Heart right ventricle (tissue), 16 donors: ENCODE measurements around the gene P4HA3. TPM values are rescaled to one million over a fixed set of nuclear protein-coding genes. Genes with fewer than 3 reads are reported as not detected.

Experiments used
- ATAC-seq, 8 donors: fragments of 200-7000 bp; cut with Tn5 transposase; one replicate each; pipeline ENCODE4 v1.9.1; 2020; ENCODE audit warnings: mild to moderate bottlenecking in 8 of 8, moderate library complexity in 8 of 8, moderate number of reproducible peaks in 1 of 8
- DNase-seq, 2 donors: peaks; one replicate each; pipeline ENCODE4 v3.0.0-alpha.2; 2020
- H3K27ac ChIP-seq, 10 donors: fragments of 200-600 bp; sonication (generic) in 2 of 10; one replicate each; pipeline versions ENCODE4 v1.5.0 to v1.8.0; 2020 to 2022; ENCODE audit warnings: mild to moderate bottlenecking in 3 of 10
- H3K27me3 ChIP-seq, 7 donors: fragments of 200-600 bp; one replicate each; pipeline ENCODE4 v1.8.0; 2021 to 2022; ENCODE audit warnings: mild to moderate bottlenecking in 2 of 7
- H3K36me3 ChIP-seq, 9 donors: fragments of 200-600 bp; sonication (generic) in 1 of 9; one replicate each; pipeline versions ENCODE4 v1.5.0 to v1.8.0; 2020 to 2022; ENCODE audit warnings: mild to moderate bottlenecking in 2 of 9
- H3K4me1 ChIP-seq, 9 donors: fragments of 200-600 bp; sonication (generic) in 1 of 9; one replicate each; pipeline versions ENCODE4 v1.5.0 to v1.8.0; 2020 to 2022; ENCODE audit warnings: mild to moderate bottlenecking in 4 of 9
- H3K4me3 ChIP-seq, 10 donors: fragments of 200-600 bp; sonication (generic) in 2 of 10; one replicate each; pipeline versions ENCODE4 v1.5.0 to v1.8.0; 2020 to 2022; ENCODE audit warnings: mild to moderate bottlenecking in 7 of 10, moderate library complexity in 2 of 10
- H3K9me3 ChIP-seq, 11 donors: fragments of 200-600 bp in 10 of 11; sonication (generic) in 2 of 11; one replicate each; pipeline versions ENCODE4 v1.5.0 to v1.8.0; 2013 to 2022; ENCODE audit warnings: mild to moderate bottlenecking in 2 of 11, control low read depth in 1 of 11, moderate library complexity in 1 of 11
- CTCF ChIP-seq, 9 donors: fragments of 200-600 bp; sonication (generic) in 2 of 9; IDR thresholded peaks; one replicate each; pipeline versions ENCODE4 v1.5.0 to v1.8.0; 2021 to 2022; ENCODE audit warnings: antibody characterized with exemption in 9 of 9, mild to moderate bottlenecking in 5 of 9, moderate library complexity in 1 of 9
- WGBS, 2 donors: extraction: QIAGEN DNeasy Blood & Tissue Kit; methylation state at CpG; one replicate each; pipeline ENCODE4 v1.1.7; 2013; ENCODE audit warnings: inconsistent platforms in 1 of 2; 5-methylcytosine and 5-hydroxymethylcytosine counted together
- intact Hi-C, 10 donors: fragments of 100-400 bp; cut with DNase I; formaldehyde crosslinking; loops; one replicate each; pipeline versions ENCODE4 v1.11.1 to v1.14.2; 2022
- polyA plus RNA-seq, 2 donors: library from polyadenylated mRNA; stranded (reverse); fragments of 200-250 nt; gene quantifications; one replicate each; pipeline ENCODE4 v1.2.3, GENCODE V29; 2013
- total RNA-seq, 10 donors: library from RNA; stranded (reverse); fragmentation: NEBNext Ultra II Directional in 3 of 10; extraction: Animal tissue kit (Norgen Biotek cat#: 25700) in 3 of 10; gene quantifications; one replicate each; pipeline versions ENCODE4 v1.2.1 to v1.2.4, GENCODE V29; 2021 to 2023
- donor health status: Arrhythmogenic right ventricular cardiomyopathy.
- donor health status: ischemic (EF 13 %, LVEDD 7.1; RV severe dilation, severe dysfunction).
- donor health status: healthy with polysubstance abuse.
- donor health status: DM: no; HTN: yes; CAD: no.
- donor health status: DM: no; HTN: no; CAD: no.
- donor health status: ischemic (EF 25% LVEDD 6.9; RV normal size, moderate dysfunction).
- donor health status: ischemic (EF 25% LVEDD 5.7; RV mildly dilated, moderate dysfunction).
- donor health status: healthy.
- donor health status: DM: yes; HTN: yes; CAD: no.
- donor health status: Ischemic cardiomyopathy.
- donor health status: ischemic (EF 35%, LVEDD 5.7; RV mildly dilated, moderate dysfunction).
- donor health status: nonischemic (EF 11% LVEDD 7.7; RV severe dilation, severe dysfunction).
- donor health status: DM: yes; HTN: yes; CAD: no.
- donor health status: PGD.
- donor health status: ischemic (EF 29% LVEDD 5.4; RV normal size, mild dysfunction).
- donor health status: nonischemic (EF 23%, LVEDD 6.1; RV moderate dilation, normal function).

P4HA3 gene
- total and polyA plus RNA-seq, 12 donors: 0.13 to 0.76 (median 0.30) TPM; not detected in 6

- ATAC-seq: no peak
- WGBS, 2 donors: 87 to 90% methylated on average over 2 of the region's 2 CpGs
- TF ChIP-seq CTCF (IDR thresholded peaks at IDR 0.05): no peak
Observed at GRCh38 chr11:74278103-74278502, 33.3 kb downstream of the P4HA3 start.

GRCh38 chr11:74276581-74276980 lies 34.9 kb downstream of the P4HA3 start:
- no peak for ATAC-seq
- no peak for DNase-seq
- 94 to 96% methylated on average over 2 of the region's 2 CpGs for WGBS, 2 donors

More at GRCh38 chr11:74278103-74278502, 33.3 kb downstream of the P4HA3 start:
- peaks cover 0 to 12% (median 0%) of the 10 kb centered on the region in 9 donors for H3K4me1 ChIP-seq
- H3K36me3 ChIP-seq: no peaks in the 10 kb centered on the region
- intact Hi-C loops: no loop called here
- H3K27ac ChIP-seq: peak overlapping the region in 1 of 10 donors; percentile 49
- no peaks in the 10 kb centered on the region for H3K27me3 ChIP-seq
- DNase-seq: no peak
- H3K9me3 ChIP-seq: no peaks in the 10 kb centered on the region
- H3K4me3 ChIP-seq: no peak overlapping the region

GRCh38 chr11:74272276-74272675 lies 39.2 kb downstream of the P4HA3 start:
- no peak for TF ChIP-seq CTCF (IDR thresholded peaks at IDR 0.05)
- Histone ChIP-seq H3K36me3 (no peaks in the 10 kb centered on the region), H3K4me1 (no peaks in the 10 kb centered on the region), H3K9me3 (no peaks in the 10 kb centered on the region), H3K27me3 (peaks cover 0 to 5% (median 0%) of the 10 kb centered on the region in 7 donors), H3K27ac (no peak overlapping the region), H3K4me3 (no peak overlapping the region)
- ATAC-seq (no peak), DNase-seq (no peak)
- intact Hi-C loops: no loop called here
- 69 to 92% methylated on average over 4 of the region's 4 CpGs for WGBS, 2 donors

More at GRCh38 chr11:74276581-74276980, 34.9 kb downstream of the P4HA3 start:
- Histone ChIP-seq H3K27me3 (peaks cover 0 to 5% (median 0%) of the 10 kb centered on the region in 7 donors), H3K4me1 (peaks cover 0 to 12% (median 0%) of the 10 kb centered on the region in 9 donors), H3K9me3 (no peaks in the 10 kb centered on the region), H3K27ac (no peak overlapping the region), H3K4me3 (no peak overlapping the region), H3K36me3 (no peaks in the 10 kb centered on the region)
- no peak for TF ChIP-seq CTCF (IDR thresholded peaks at IDR 0.05)
- intact Hi-C loops: no loop called here

GRCh38 chr11:74269161-74269811 lies 42.2 kb downstream of the P4HA3 start:
- no peak overlapping the region for H3K27ac ChIP-seq
- ATAC-seq: no peak
- H3K4me3 ChIP-seq: no peak overlapping the region
- H3K9me3 ChIP-seq: no peaks in the 10 kb centered on the region
- DNase-seq: no peak
- H3K36me3 ChIP-seq: no peaks in the 10 kb centered on the region
- intact Hi-C loops: no loop called here
- H3K27me3 ChIP-seq: peaks cover 0 to 5% (median 0%) of the 10 kb centered on the region in 7 donors
- H3K4me1 ChIP-seq: no peaks in the 10 kb centered on the region
- no peak for TF ChIP-seq CTCF (IDR thresholded peaks at IDR 0.05)
- 68 to 72% methylated on average over 11 of the region's 11 CpGs for WGBS, 2 donors
